ENCODE measurements around the gene C1orf115.

Gene C1orf115

DNA sequence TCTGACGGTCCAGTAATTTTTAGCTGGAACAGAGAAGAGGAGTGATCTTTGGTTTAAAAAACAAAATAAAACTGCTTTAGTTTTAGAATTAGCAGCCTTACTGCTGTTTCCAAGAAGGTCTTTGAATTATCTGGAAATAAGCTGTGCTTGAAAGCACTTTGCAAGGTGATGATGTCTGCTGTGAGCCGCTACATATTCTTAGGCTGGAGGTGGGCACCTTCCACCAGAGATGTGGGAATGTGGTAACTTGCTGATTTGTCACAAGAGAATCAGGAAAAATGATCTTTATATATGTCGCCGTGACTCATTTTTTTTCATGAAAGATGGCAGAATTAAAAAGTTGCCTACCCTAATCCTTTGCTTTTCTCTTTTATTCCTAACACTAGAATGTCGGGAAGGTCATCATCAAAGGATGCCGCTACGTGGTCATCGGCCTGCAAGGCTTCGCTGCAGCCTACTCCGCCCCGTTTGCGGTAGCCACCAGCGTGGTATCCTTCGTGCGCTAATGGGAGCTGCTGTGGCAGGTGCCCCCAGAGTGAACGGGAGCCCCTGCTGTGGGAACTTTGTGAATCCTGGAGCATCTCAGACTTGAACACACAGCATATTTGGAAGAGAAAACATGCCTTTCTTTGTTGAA is 6.2 kb downstream of the C1orf115 start:
- DNase-seq (ENCODE audit: extremely low read depth, insufficient read length): no peak
- no peak overlapping the region for H3K4me3 ChIP-seq (replicated peaks; ENCODE audit: low read depth, low read length)
- no peaks in the 10 kb centered on the region for H3K27me3 ChIP-seq (replicated peaks; ENCODE audit: control insufficient read depth, insufficient read depth, low read length)
- TF ChIP-seq, protein P1, sequence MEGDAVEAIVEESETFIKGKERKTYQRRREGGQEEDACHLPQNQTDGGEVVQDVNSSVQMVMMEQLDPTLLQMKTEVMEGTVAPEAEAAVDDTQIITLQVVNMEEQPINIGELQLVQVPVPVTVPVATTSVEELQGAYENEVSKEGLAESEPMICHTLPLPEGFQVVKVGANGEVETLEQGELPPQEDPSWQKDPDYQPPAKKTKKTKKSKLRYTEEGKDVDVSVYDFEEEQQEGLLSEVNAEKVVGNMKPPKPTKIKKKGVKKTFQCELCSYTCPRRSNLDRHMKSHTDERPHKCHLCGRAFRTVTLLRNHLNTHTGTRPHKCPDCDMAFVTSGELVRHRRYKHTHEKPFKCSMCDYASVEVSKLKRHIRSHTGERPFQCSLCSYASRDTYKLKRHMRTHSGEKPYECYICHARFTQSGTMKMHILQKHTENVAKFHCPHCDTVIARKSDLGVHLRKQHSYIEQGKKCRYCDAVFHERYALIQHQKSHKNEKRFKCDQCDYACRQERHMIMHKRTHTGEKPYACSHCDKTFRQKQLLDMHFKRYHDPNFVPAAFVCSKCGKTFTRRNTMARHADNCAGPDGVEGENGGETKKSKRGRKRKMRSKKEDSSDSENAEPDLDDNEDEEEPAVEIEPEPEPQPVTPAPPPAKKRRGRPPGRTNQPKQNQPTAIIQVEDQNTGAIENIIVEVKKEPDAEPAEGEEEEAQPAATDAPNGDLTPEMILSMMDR (IDR thresholded peaks at IDR 0.05; ENCODE audit: insufficient read depth, low read length, poor library complexity, severe bottlenecking): no peak
- H3K36me3 ChIP-seq (ENCODE audit: control insufficient read depth, insufficient read depth, low read length): no peaks in the 10 kb centered on the region

DNA sequence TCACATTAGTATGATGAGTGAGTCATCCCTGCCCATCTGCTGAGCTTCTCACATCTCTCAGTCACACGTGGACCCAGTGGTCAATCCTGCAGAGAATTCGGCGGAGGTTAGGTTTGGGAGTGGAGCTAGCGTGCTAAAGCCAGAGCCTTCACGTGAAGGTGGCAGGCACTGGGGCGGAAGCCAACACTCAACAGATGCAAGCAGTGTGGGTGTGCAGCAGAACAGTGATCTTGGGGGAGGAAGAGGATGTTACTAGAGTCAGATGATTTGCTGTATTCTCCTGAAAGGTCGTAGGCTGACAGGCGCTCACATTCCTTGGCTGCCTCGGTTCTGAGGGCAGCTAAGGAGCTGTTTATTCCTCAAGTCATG is 6.7 kb downstream of the C1orf115 start:
- Histone ChIP-seq H3K36me3 (ENCODE audit: control insufficient read depth, insufficient read depth, low read length) (no peaks in the 10 kb centered on the region), H3K4me3 (replicated peaks; ENCODE audit: low read depth, low read length) (no peak overlapping the region), H3K27me3 (replicated peaks; ENCODE audit: control insufficient read depth, insufficient read depth, low read length) (no peaks in the 10 kb centered on the region)
- DNase-seq (ENCODE audit: extremely low read depth, insufficient read length): no peak
- TF ChIP-seq, protein P1 (IDR thresholded peaks at IDR 0.05; ENCODE audit: insufficient read depth, low read length, poor library complexity, severe bottlenecking): no peak

DNA sequence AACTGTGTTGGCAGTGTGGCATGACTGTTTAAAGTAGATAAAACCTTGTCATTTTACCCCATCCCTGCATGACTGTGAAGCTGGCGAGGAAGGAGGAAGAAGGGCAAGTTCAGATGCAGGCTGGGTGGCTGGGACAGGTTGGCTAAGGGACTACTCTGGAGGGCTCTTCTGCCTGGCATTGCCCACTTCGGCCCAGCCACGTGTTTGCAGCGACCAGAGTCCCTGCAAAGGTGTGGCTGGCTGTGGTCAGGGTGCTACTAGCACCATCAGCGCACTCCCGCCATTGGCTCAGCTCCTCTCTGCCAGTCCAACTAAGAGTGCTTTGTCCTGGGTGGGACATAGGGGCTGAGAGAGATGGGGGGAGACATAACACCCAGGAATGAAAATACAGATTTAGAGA is 7.2 kb downstream of the C1orf115 start:
- H3K27me3 ChIP-seq (replicated peaks; ENCODE audit: control insufficient read depth, insufficient read depth, low read length): no peaks in the 10 kb centered on the region
- H3K36me3 ChIP-seq (ENCODE audit: control insufficient read depth, insufficient read depth, low read length): no peaks in the 10 kb centered on the region
- no peak overlapping the region for H3K4me3 ChIP-seq (replicated peaks; ENCODE audit: low read depth, low read length)
- DNase-seq (ENCODE audit: extremely low read depth, insufficient read length): no peak
- TF ChIP-seq, protein P1 (IDR thresholded peaks at IDR 0.05; ENCODE audit: insufficient read depth, low read length, poor library complexity, severe bottlenecking): no peak

DNA sequence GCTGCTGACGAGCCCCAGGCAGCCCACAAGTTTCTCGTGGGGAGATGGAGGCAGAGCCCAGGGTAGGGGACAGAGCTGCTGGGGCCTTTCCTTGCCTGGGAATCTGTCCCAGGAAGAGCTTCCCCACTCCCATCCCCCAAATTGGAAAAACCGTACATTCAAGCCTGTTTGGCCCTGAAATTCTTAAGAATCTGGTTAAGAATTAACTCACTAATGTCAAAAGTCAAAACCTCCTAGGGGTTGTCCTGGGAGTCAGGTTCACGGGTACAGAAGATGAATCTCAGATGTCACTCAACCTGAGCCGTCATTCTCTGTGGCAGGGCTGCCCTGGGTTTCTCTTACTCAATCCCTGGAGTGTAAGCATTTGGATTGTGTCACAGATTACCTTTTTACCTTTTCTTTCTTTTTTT is 8.4 kb downstream of the C1orf115 start:
- H3K27me3 ChIP-seq (replicated peaks; ENCODE audit: control insufficient read depth, insufficient read depth, low read length): no peaks in the 10 kb centered on the region
- no peak overlapping the region for H3K4me3 ChIP-seq (replicated peaks; ENCODE audit: low read depth, low read length)
- no peaks in the 10 kb centered on the region for H3K36me3 ChIP-seq (ENCODE audit: control insufficient read depth, insufficient read depth, low read length)
- TF ChIP-seq, protein P1 (IDR thresholded peaks at IDR 0.05; ENCODE audit: insufficient read depth, low read length, poor library complexity, severe bottlenecking): no peak
- DNase-seq (ENCODE audit: extremely low read depth, insufficient read length): no peak

DNA sequence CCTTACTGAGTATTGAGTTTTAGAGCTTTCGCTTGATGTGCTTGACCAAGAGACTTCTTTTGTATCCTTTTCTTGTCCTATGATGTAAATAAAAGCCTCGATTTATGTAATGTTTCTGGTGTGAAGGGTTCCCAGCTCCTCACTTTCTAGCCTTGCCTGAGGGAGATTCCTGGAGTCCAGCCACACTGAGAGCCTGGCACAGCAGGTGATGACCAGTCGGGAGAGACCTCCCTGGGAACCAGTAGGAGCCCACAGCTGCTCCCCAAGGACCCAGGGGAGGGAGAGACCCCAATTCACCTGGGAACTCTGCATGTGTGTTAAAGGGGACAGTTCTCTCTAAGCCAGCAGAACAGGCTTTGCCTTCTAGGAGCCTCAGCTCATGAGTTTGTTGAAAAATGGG is 8.9 kb downstream of the C1orf115 start:
- Histone ChIP-seq H3K27me3 (replicated peaks; ENCODE audit: control insufficient read depth, insufficient read depth, low read length) (no peaks in the 10 kb centered on the region), H3K36me3 (ENCODE audit: control insufficient read depth, insufficient read depth, low read length) (no peaks in the 10 kb centered on the region), H3K4me3 (replicated peaks; ENCODE audit: low read depth, low read length) (no peak overlapping the region)
- TF ChIP-seq, protein P1 (IDR thresholded peaks at IDR 0.05; ENCODE audit: insufficient read depth, low read length, poor library complexity, severe bottlenecking): no peak
- no peak for DNase-seq (ENCODE audit: extremely low read depth, insufficient read length)

Measured in GM06990 (cell line).